DOHH2 (cell line): ENCODE measurements around the gene CTNNBL1.

Source experiments
- EZH2phosphoT487 ChIP-seq: fragments of 200-600 bp; sonication (generic); IDR thresholded peaks from 2 replicates; pipeline ENCODE4 v1.6.1; 2017; ENCODE audit warnings: borderline replicate concordance, mild to moderate bottlenecking, antibody characterized with exemption, low read length, moderate library complexity, mixed read lengths
- TF ChIP-seq, protein P1 (sequence below): fragments of 200-600 bp; sonication (generic); IDR thresholded peaks from one replicate; pipeline ENCODE4 v1.5.1; 2014; ENCODE audit warnings: antibody characterized with exemption, mild to moderate bottlenecking, low read depth, low read length; ENCODE audit not compliant: poor library complexity, severe bottlenecking

DNA sequence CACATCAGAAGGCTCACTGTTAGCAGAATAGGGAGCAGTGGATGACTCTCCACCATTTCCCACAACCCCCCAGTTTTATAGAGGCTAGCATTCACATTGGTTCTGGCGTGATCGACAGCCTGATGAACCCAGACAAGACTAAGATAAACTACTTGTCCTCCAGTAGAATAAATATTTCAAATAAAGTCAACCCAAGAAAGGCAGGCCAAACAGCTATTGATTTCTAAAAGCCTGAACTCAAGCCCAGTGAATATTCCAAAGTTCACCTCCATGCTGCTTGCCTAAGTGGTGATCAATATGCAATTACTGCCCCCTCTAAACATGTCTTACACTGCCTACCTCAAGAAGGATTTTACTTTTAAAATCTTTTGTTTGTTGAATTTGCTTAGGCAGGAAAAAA is 104.5 kb downstream of the CTNNBL1 start:
- TF ChIP-seq, protein P1, sequence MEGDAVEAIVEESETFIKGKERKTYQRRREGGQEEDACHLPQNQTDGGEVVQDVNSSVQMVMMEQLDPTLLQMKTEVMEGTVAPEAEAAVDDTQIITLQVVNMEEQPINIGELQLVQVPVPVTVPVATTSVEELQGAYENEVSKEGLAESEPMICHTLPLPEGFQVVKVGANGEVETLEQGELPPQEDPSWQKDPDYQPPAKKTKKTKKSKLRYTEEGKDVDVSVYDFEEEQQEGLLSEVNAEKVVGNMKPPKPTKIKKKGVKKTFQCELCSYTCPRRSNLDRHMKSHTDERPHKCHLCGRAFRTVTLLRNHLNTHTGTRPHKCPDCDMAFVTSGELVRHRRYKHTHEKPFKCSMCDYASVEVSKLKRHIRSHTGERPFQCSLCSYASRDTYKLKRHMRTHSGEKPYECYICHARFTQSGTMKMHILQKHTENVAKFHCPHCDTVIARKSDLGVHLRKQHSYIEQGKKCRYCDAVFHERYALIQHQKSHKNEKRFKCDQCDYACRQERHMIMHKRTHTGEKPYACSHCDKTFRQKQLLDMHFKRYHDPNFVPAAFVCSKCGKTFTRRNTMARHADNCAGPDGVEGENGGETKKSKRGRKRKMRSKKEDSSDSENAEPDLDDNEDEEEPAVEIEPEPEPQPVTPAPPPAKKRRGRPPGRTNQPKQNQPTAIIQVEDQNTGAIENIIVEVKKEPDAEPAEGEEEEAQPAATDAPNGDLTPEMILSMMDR = no peak
- TF ChIP-seq EZH2phosphoT487 = no peak
